Measurements from ENCODE around the gene ACTL9.

Gene ACTL9

DNA sequence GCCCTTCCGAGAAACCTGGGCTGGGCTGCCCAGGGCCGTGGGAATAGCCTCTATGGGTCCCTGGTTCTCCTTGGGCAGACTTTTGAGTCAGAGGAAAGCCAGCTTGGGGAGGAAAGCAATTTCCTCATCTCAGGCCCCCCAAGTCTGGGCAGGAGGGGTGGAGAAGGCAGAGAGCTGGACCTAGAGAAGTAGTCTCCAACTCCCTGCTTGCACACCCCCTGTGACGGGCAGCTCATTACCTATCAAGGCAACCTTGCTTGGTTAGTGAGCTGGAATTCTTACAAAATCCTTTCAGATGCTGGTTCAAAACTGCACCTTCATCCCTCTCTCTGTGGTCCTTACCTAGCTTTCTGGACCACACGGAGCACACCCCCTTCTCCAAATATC, 33.9 kb downstream of the ACTL9 start:
- H3K9ac ChIP-seq (ENCODE audit: low read length) = no peak overlapping the region
- H3K4me3 ChIP-seq (ENCODE audit: low read length) = no peak overlapping the region
- H4K20me1 ChIP-seq (ENCODE audit: insufficient read depth, low read length) = no peaks in the 10 kb centered on the region
- peaks cover 49% of the 10 kb centered on the region for H3K27me3 ChIP-seq (replicated peaks; ENCODE audit: insufficient read depth, low read length)
- H3K4me1 ChIP-seq (ENCODE audit: low read length) = no peaks in the 10 kb centered on the region
- no peak for DNase-seq
- no peak overlapping the region for H3K27ac ChIP-seq (ENCODE audit: low read length)
- no peaks in the 10 kb centered on the region for H3K9me3 ChIP-seq (replicated peaks; ENCODE audit: insufficient read depth, low read length)
- no peaks in the 10 kb centered on the region for H3F3A ChIP-seq (ENCODE audit: insufficient read depth, low read length)
- H3K36me3 ChIP-seq (replicated peaks; ENCODE audit: insufficient read depth, low read length) = no peaks in the 10 kb centered on the region
- no peaks in the 10 kb centered on the region for H3K9me2 ChIP-seq (replicated peaks; ENCODE audit: insufficient read depth, low read length)
- TF ChIP-seq EZH2phosphoT487 (IDR thresholded peaks at IDR 0.05; ENCODE audit: low read length) (no peak), EZH2 (optimal IDR thresholded peaks at IDR 0.05; ENCODE audit: low read depth, low read length) (no peak)
- TF ChIP-seq, protein P1, sequence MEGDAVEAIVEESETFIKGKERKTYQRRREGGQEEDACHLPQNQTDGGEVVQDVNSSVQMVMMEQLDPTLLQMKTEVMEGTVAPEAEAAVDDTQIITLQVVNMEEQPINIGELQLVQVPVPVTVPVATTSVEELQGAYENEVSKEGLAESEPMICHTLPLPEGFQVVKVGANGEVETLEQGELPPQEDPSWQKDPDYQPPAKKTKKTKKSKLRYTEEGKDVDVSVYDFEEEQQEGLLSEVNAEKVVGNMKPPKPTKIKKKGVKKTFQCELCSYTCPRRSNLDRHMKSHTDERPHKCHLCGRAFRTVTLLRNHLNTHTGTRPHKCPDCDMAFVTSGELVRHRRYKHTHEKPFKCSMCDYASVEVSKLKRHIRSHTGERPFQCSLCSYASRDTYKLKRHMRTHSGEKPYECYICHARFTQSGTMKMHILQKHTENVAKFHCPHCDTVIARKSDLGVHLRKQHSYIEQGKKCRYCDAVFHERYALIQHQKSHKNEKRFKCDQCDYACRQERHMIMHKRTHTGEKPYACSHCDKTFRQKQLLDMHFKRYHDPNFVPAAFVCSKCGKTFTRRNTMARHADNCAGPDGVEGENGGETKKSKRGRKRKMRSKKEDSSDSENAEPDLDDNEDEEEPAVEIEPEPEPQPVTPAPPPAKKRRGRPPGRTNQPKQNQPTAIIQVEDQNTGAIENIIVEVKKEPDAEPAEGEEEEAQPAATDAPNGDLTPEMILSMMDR (IDR thresholded peaks at IDR 0.05; ENCODE audit: low read length) = no peak
- no peaks in the 10 kb centered on the region for H3K79me2 ChIP-seq (ENCODE audit: low read length)
- H2AFZ ChIP-seq (ENCODE audit: low read length) = no peak overlapping the region
- H3K4me2 ChIP-seq (ENCODE audit: low read depth, low read length) = no peak overlapping the region

DNA sequence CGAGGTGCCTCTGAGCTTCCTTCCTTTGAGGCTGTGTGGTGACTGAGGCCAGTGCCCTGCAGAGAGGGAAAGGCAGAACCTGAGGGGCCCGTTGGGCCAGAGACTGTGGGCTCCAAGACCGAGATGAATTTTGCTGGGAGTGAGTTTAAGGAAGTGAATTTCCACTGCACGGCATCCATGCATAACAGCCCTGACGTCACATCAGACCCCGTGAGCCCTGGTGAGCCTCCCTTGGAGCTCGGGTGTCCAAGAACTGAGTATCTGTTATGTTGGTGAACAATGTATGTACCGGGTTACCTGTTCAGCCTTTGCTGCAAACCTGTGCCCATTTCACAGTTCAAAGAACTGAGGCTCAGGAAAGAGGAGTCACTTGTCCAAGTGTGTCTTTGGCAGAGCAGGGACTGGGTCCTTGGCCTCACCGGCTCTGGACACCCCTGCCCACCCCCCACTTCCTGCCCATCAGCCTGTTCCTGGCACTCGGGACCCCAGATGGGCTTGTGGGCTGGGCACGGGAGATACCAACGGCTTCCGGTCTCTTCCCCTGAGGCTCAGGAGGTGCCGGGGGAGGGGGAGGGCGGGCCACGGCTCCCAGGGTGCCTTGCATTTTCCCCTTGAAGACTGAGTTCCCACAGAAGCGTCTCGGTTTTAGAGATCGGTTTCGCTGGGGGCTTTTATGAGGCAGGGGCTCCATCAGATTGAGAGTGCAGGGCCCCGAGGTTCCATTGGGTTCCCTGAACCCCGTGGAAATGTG, 34.5 kb downstream of the ACTL9 start:
- H3K4me1 ChIP-seq (ENCODE audit: low read length) = no peaks in the 10 kb centered on the region
- H3K36me3 ChIP-seq (replicated peaks; ENCODE audit: insufficient read depth, low read length) = no peaks in the 10 kb centered on the region
- H3K79me2 ChIP-seq (ENCODE audit: low read length) = no peaks in the 10 kb centered on the region
- TF ChIP-seq EZH2 (optimal IDR thresholded peaks at IDR 0.05; ENCODE audit: low read depth, low read length) = no peak
- no peak for TF ChIP-seq EZH2phosphoT487 (IDR thresholded peaks at IDR 0.05; ENCODE audit: low read length)
- no peaks in the 10 kb centered on the region for H4K20me1 ChIP-seq (ENCODE audit: insufficient read depth, low read length)
- H3K4me2 ChIP-seq (ENCODE audit: low read depth, low read length) = no peak overlapping the region
- peak; percentile 2 for DNase-seq
- H3K9ac ChIP-seq (ENCODE audit: low read length) = no peak overlapping the region
- H3F3A ChIP-seq (ENCODE audit: insufficient read depth, low read length) = no peaks in the 10 kb centered on the region
- H3K4me3 ChIP-seq (ENCODE audit: low read length) = no peak overlapping the region
- H3K27ac ChIP-seq (ENCODE audit: low read length) = no peak overlapping the region
- no peaks in the 10 kb centered on the region for H3K9me2 ChIP-seq (replicated peaks; ENCODE audit: insufficient read depth, low read length)
- peaks cover 49% of the 10 kb centered on the region for H3K27me3 ChIP-seq (replicated peaks; ENCODE audit: insufficient read depth, low read length)
- no peaks in the 10 kb centered on the region for H3K9me3 ChIP-seq (replicated peaks; ENCODE audit: insufficient read depth, low read length)
- H2AFZ ChIP-seq (ENCODE audit: low read length) = no peak overlapping the region

DNA sequence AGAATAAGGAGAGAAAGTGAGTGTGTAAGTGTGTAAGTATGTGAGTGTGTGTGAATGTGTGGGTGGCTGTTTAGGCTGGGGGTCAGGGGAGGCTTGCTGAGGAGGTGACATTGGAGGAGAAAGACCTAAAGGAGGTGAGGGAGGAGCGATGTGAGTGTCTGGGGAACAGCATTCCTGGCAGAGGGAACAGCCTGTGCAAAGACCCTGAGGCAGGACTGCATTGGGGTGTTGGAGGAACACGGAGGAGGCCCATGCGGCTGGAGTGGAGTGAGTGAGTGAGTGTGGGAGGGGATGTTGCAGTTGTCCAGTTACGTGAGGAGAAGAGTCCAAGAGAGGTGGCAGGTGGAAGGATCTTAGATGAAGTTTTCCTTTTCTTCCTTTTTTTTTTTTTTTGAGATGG, 36.3 kb downstream of the ACTL9 start:
- TF ChIP-seq EZH2phosphoT487 (IDR thresholded peaks at IDR 0.05; ENCODE audit: low read length) (no peak), EZH2 (optimal IDR thresholded peaks at IDR 0.05; ENCODE audit: low read depth, low read length) (no peak)
- TF ChIP-seq, protein P1 (IDR thresholded peaks at IDR 0.05; ENCODE audit: low read length) = no peak
- H3K9ac ChIP-seq (ENCODE audit: low read length) = no peak overlapping the region
- no peaks in the 10 kb centered on the region for H3F3A ChIP-seq (ENCODE audit: insufficient read depth, low read length)
- no peak overlapping the region for H3K4me2 ChIP-seq (ENCODE audit: low read depth, low read length)
- peaks cover 52% of the 10 kb centered on the region for H3K27me3 ChIP-seq (replicated peaks; ENCODE audit: insufficient read depth, low read length)
- H3K79me2 ChIP-seq (ENCODE audit: low read length) = no peaks in the 10 kb centered on the region
- H3K36me3 ChIP-seq (replicated peaks; ENCODE audit: insufficient read depth, low read length) = no peaks in the 10 kb centered on the region
- no peak for DNase-seq
- no peak overlapping the region for H3K27ac ChIP-seq (ENCODE audit: low read length)
- H3K4me3 ChIP-seq (ENCODE audit: low read length) = no peak overlapping the region
- H3K9me3 ChIP-seq (replicated peaks; ENCODE audit: insufficient read depth, low read length) = no peaks in the 10 kb centered on the region
- no peaks in the 10 kb centered on the region for H3K4me1 ChIP-seq (ENCODE audit: low read length)
- no peak overlapping the region for H2AFZ ChIP-seq (ENCODE audit: low read length)
- H3K9me2 ChIP-seq (replicated peaks; ENCODE audit: insufficient read depth, low read length) = no peaks in the 10 kb centered on the region
- H4K20me1 ChIP-seq (ENCODE audit: insufficient read depth, low read length) = no peaks in the 10 kb centered on the region

DNA sequence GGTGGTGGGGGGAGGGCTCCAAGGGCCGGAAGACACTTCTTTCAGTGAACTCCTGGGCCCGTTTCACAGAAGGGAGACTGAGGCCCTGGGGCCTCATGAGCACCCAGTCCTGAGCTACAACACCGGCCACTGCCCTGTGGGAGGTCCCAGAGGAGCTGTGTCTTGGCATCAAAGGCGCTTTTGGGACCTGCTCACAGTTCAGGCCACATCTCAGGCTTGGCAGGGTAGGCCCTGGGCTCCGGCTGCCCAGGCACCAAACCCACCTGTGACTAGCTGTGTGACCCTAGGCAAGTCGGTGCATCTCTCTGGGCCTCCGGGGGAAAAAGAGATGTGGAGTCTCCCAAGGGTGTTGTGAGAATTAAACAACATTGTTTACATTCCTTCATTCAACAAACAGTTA, 38.7 kb downstream of the ACTL9 start:
- Histone ChIP-seq H3K79me2 (ENCODE audit: low read length) (no peaks in the 10 kb centered on the region), H3K4me3 (ENCODE audit: low read length) (no peak overlapping the region), H3K27me3 (replicated peaks; ENCODE audit: insufficient read depth, low read length) (peaks cover 53% of the 10 kb centered on the region), H3K9me3 (replicated peaks; ENCODE audit: insufficient read depth, low read length) (no peaks in the 10 kb centered on the region), H3K36me3 (replicated peaks; ENCODE audit: insufficient read depth, low read length) (no peaks in the 10 kb centered on the region), H3F3A (ENCODE audit: insufficient read depth, low read length) (no peaks in the 10 kb centered on the region), H2AFZ (ENCODE audit: low read length) (no peak overlapping the region), H4K20me1 (ENCODE audit: insufficient read depth, low read length) (no peaks in the 10 kb centered on the region), H3K4me1 (ENCODE audit: low read length) (peaks cover 4% of the 10 kb centered on the region; the same call in 1 of the 2 replicates), H3K9ac (ENCODE audit: low read length) (no peak overlapping the region), H3K27ac (ENCODE audit: low read length) (no peak overlapping the region), H3K4me2 (ENCODE audit: low read depth, low read length) (no peak overlapping the region), H3K9me2 (replicated peaks; ENCODE audit: insufficient read depth, low read length) (no peaks in the 10 kb centered on the region)
- TF ChIP-seq EZH2phosphoT487 (IDR thresholded peaks at IDR 0.05; ENCODE audit: low read length) = no peak
- TF ChIP-seq, protein P1 (IDR thresholded peaks at IDR 0.05; ENCODE audit: low read length) = no peak
- TF ChIP-seq EZH2 (optimal IDR thresholded peaks at IDR 0.05; ENCODE audit: low read depth, low read length) = no peak
- no peak for DNase-seq

Measured in MM.1S (cell line).